NCI-H1930 (cell line): ENCODE data around the gene TPSB2.

Source experiments
- DNase-seq, 2 experiments: peaks; one replicate each; lab custom pipeline; 2025; lab: John Stamatoyannopoulos, UW

TPSB2 gene

GRCh38 chr16:1181404-1182315 lies 48.3 kb downstream of the TPSB2 start:
- no peak for DNase-seq

GRCh38 chr16:1180549-1181403 lies 49.2 kb downstream of the TPSB2 start:
- DNase-seq: no peak
